Tibial nerve (tissue), 3 donors: ENCODE measurements around the gene GPR153.

ENCODE experiments used
- CTCF ChIP-seq, 5 experiments: fragments of 200-600 bp in 3 of 5; fragments of 450-650 bp in 2 of 5; sonication (generic) in 3 of 5; IDR thresholded peaks; one replicate each; pipeline ENCODE4 v1.5.1; 2016 to 2019; ENCODE audit warnings: antibody characterized with exemption in 5 of 5, mild to moderate bottlenecking in 3 of 5, moderate library complexity in 2 of 5
- POLR2A ChIP-seq, 2 donors: fragments of 450-650 bp; IDR thresholded peaks; one replicate each; pipeline ENCODE4 v1.6.1; 2017; ENCODE audit warnings: antibody characterized with exemption in 2 of 2, mild to moderate bottlenecking in 2 of 2, moderate library complexity in 2 of 2

GRCh38 chr1:6271006-6271405 is 10.1 kb upstream of the GPR153 start:
- TF ChIP-seq CTCF (IDR thresholded peaks at IDR 0.05) = no peak
- TF ChIP-seq POLR2A (IDR thresholded peaks at IDR 0.05) = no peak
